Astrocyte of the cerebellum (primary cell): ENCODE data around the gene UBTD1.
A peak's percentile ranks its signal among the peaks of the same experiment; 100 is the strongest.

Experiments
- DNase-seq: peaks from one replicate; pipeline ENCODE4 v3.0.0-alpha.2; 2011; ENCODE audit warnings: low read depth
- H3K4me3 ChIP-seq: 2 replicates; pipeline ENCODE4 v1.5.1; 2011; ENCODE audit warnings: mild to moderate bottlenecking, low read depth, low read length, moderate library complexity
- CTCF ChIP-seq: IDR thresholded peaks from 2 replicates; pipeline ENCODE4 v1.5.1; 2012; ENCODE audit warnings: low read length, low read depth, moderate library complexity, mild to moderate bottlenecking; ENCODE audit errors: missing control alignments
- in situ Hi-C: cut with HindIII; loops from 2 replicates; pipeline ENCODE4 v1.10.0; 2017; ENCODE audit warnings: low sequenced_read_pairs

The UBTD1 gene

GRCh38 chr10:97580421-97581367 lies 82.0 kb downstream of the UBTD1 start:
- in situ Hi-C loops = no loop called here
- no peak for DNase-seq
- no peak for TF ChIP-seq CTCF
- no peak overlapping the region for H3K4me3 ChIP-seq

GRCh38 chr10:97582169-97582568 lies 83.4 kb downstream of the UBTD1 start:
- no peak for DNase-seq

GRCh38 chr10:97583476-97583875 lies 84.8 kb downstream of the UBTD1 start:
- in situ Hi-C loops = no loop called here
- no peak for DNase-seq
- TF ChIP-seq CTCF = no peak
- no peak overlapping the region for H3K4me3 ChIP-seq

More at GRCh38 chr10:97582169-97582568, 83.4 kb downstream of the UBTD1 start:
- in situ Hi-C loops = no loop called here
- TF ChIP-seq CTCF = no peak
- no peak overlapping the region for H3K4me3 ChIP-seq

DNA sequence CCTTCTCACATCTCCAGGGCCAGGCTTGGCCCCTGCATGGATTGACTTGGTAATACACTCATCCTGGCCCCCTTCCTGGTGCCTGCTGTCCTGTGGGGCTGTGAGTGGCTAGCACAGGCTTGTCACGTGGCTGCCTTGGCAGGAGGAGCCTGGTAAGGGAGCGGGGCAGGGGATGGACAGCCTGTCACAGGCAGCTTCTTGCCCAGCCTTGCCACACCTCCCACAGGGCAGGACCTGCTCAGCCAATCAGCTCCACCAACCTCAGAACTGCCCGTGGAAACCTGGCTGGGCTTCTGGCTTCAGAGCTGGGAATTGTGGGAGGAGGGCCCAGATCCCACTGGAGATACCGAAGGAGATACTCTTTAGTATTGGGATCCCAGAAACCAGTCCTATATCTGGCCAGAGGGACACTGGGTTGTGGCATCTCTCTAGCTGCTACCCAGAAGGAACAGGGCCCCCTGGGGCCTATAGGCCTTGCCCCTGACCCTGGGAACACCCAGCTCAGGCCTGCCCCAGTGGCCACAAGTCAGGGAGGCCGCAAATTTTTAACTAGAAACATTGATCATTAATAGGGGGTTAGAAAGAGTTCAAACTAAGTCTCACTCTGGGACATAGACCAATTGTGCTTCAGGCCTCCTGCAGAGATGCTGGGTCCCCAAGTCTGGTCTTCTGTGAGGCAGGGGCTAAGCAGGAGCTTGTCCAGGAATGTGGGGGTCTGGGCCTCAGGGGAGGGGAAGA lies 85.5 kb downstream of the UBTD1 start, which contains the start of gene HOGA1:
HOGA1 (plus strand) TSS at position 330 of the 738 bp plus-strand sequence; CDS start at position 645, 315 bp downstream.
- TF ChIP-seq CTCF = no peak
- in situ Hi-C loops = no loop called here
- peak; percentile 31 for DNase-seq
- no peak within 1 kb of the TSS for H3K4me3 ChIP-seq

- TF ChIP-seq CTCF = no peak
- no peak overlapping the region for H3K4me3 ChIP-seq
- in situ Hi-C loops = no loop called here
- no peak for DNase-seq
Measured at GRCh38 chr10:97584798-97585438, 86.2 kb downstream of the UBTD1 start.

DNA sequence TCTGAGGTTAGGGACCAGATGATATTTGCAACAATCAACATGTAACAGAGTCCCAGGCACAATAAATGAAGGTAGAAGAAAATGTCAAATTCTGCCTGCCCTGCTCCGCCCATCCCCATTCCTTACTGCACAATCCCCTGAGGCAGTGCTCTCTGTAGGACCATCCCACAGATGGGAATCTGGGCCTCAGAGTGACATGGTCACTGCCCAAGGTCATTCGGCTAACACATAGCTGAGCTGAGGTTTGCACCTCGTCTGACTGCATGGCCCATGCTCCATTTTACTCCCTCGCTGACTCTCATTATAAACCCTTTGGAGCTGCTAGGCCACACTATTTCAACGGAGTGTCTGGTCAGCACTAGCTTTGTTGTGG lies 86.7 kb downstream of the UBTD1 start:
- no peak for DNase-seq
- H3K4me3 ChIP-seq = no peak overlapping the region
- no peak for TF ChIP-seq CTCF
- in situ Hi-C loops = no loop called here
